HG03280 (cell line): ENCODE measurements around the gene EFR3B.
"Not testable (repeated sequence)": the region's sequence is repeated elsewhere in the genome, so short reads cannot be mapped to it uniquely, and the experiment has no call there.

ENCODE experiments used
- ATAC-seq: cut with Tn5 transposase; IDR thresholded peaks from one replicate; pipeline ENCODE4 v1.9.1; 2021; ENCODE audit warnings: mild to moderate bottlenecking, moderate library complexity; ENCODE audit not compliant: unreplicated experiment

EFR3B gene

DNA sequence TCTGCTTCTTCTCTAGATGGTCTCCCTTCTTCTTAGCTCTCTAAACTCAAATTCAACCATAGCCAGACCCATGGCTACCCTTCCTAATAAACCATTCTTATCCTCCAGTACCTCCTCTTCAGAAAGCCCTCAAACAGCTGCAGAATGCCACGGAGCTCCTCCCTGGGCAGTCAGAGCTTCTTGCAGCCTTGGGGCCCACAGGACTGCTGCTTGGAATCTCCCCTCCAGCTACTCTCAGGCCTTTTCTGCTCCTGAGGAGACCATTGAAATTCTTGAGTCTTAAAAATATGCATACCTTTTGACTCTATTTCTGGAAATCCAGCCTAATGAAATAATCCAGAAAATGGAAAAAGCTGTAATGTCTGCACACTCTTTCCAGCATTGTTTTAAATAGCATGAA, 30.7 kb downstream of the EFR3B start:
- no peak for ATAC-seq

DNA sequence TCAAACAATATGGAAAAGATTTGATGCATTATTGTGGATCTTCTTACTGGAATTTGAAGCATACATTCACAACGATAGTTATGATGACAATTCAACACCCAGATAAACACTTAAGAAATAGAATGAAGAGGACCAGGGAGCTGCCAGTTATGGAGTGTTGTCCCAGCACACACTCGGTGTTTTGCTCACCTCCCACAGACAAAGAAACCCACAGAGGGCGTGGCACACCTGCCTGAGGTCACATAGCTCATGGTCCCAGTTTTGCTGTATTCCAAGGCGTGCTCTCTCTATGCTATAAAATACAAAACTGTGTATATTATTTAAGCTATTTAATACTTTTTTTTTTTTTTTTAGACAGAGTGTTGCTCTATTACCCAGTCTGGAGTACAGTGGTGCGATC, 31.1 kb downstream of the EFR3B start:
- no peak for ATAC-seq

DNA sequence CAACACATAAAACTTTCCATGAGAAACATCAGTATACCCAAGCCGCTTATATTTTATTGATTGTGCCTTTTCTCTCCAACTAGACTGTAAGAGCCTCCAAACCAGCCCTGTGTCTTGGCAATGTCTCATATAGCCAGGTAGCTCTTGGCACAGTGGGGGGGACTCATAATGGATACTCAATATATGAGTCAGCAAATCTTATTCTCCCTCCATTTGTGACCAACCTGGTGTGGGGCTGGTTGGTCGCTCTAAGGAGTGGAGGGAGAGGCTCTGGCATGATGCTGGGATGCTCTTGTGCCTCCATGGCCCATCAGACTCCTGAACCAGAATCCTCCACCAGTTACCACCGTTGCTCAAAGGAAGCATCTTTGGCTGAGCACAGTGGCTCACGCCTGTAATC, 32.0 kb downstream of the EFR3B start:
- no peak for ATAC-seq

DNA sequence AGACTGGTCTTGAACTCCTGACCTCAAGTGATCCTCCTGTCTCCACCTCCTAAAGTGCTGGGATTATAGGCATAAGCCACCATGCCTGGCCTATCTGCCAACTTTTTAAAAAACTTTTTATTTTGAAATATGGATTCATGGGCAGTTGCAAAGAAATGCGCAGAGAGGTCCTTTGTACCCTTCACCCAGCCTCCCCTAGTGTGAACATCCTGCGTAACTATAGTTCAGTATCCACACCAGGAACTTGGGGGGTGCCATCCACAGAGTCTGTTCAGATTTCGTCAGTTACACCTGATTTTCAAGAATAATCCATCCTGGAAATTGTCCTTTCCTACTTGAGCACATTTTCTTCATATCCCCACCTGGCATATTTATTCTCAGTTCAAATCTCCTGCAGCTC, 33.0 kb downstream of the EFR3B start:
- ATAC-seq: no peak

DNA sequence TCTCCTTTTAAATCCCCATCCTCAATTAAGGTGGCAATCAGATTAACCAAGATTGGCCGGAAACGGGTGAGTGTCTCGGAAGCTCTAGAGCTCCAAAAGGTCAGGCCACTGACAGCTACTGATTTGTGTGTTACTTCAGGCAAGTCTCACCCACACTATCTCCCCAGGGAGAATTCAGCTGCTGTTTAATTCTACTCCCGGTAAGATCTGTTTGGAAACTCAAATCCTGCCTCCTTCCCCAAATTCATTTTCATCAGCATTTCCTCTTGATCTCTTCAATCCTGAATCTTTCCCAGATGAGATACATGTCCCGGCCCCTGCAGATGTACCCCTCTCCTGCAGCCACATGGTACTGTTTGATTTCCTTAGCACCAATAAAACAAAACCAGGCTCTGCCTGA, 34.9 kb downstream of the EFR3B start:
- ATAC-seq: no peak

DNA sequence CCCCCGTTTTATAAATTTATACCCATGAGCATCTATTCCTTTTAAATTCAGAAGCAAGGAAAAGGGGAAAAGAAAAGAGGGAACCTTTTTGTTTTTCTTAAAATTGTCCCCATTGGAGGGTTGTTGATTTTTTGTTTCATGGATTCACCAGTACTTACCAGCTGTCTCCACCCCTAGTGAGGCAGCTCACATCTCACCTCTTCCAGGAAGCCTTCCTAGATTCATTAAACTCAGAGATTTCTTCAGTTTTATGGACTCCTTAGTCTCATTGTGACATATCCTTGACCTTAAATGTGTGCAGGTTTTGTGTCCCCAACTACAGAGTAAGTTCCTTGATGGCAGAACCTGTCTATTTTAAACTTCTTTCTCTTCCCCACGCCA, 35.9 kb downstream of the EFR3B start:
- ATAC-seq: no peak

DNA sequence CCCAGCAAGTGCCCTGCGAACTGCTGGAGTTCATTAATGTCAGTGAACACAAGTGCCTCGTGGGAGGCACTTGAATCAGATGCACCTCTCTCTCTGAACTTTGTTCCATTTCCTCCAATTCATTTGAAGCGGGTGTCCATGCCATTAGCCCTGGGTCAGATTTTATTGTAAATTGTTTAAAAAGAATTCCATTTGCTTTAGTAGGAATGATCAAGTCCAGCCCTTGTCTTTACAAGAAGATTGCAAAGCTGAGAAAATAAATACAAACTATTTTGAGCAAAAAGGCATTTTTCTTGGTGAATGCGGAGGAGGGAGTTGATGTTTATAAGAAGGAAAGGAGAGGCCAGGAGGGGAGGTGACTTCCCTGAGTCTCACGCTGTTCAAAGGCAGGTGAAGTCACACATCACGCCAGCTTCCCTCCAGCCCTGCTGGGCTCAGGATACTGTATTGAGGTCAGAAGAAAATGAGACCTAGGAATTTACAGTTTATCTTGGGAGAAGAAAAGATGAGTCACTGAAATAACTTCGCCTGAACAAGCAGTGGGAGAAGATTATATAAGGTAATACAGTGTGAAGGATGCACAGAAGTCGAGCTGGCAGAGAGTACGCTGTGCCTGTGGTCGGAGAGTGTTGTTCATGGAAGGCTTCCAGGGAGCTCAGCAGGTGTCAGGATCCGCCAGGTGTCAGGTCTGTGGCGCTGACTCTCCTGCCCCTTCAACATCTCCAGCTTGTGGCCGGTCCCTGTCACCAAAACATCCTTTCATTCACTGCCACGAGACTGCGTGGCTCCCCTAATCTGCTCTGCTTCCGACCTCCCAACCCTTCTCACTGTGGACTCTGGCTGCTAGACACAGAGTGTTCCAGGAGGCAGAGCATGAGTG, 36.5 kb downstream of the EFR3B start:
- no peak for ATAC-seq

DNA sequence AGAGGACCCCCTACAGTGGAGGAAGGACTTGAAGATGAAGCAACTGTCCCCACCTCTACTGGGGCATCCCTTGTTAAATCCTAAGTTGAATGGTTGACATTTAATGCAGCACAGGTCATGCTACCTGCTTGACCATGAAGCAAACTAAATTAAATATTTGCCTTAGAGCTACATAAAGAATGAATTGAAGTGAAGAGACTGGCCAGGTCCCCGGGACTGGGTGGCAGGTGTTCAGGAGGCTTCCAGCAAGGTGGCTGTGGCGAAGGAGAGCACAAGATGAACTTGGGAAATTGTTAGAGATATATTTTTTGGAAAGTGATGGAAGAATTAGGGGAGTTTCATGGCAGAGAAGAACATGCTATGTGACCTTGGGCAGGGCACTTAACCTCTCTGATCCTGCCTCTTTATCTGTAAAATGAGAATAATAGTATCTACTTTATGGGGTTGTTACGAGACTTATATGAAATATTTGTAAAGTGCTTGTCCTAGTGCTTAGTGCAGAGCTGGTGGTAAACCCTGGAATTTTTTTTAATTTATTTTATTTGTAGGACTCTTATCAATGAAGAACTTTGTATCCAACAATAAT, 37.3 kb downstream of the EFR3B start:
- ATAC-seq: no peak

DNA sequence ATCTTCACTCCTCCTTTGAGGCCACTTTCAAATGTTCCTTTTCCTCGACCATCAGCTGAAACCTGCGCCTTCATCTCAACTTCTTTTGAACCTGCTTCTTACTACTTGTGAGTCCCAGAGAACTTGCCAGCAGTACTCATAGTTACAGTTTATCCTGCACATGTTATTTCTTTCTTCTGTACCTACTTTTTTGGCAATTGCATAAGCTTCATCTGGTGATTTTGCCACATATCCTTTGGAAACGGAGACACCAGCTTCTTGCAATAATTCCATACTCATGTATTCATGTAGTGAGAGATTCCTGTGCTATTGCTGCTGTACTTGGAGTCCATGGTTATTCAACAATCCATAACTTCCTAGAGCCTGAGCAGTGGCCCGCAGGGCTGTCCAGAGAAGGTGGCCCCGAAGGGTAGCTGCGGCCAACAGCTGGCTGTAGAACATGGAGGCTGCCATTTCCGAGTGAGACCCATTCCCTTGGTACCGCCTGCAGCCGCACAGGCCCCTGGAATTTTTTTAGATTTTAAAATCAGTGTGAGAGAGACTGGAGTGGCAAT, 39.4 kb downstream of the EFR3B start:
- ATAC-seq: no peak

DNA sequence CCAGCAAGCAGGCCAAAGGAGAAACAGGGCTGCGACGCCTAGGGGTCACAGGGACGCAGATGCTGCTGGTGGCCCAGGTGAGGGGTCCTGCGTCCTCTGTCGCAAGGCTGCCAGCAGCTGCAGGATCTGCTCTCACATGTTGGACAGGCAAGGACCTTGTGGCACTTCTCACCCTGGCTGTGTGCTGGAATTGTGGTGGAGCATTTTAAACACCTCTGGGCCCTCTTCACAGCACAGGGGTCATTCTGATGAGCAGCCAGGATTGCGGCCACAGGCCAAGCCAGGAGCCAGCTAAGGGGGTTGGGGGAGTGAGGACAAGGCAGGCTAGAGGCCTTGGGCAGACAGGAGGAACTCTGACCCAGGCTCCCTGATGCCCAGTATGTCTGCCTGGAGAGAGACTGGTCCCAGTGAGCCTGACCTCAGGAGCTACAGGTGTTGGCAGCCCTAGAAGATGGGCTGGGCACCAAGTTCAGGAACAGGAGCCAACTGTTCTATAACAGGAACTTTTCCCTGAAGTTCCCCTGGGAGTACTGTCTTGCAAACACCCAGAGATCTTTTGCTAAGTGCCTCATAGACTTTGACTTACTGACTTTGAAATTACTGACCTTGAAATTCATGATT, 40.2 kb downstream of the EFR3B start:
- ATAC-seq: no peak

DNA sequence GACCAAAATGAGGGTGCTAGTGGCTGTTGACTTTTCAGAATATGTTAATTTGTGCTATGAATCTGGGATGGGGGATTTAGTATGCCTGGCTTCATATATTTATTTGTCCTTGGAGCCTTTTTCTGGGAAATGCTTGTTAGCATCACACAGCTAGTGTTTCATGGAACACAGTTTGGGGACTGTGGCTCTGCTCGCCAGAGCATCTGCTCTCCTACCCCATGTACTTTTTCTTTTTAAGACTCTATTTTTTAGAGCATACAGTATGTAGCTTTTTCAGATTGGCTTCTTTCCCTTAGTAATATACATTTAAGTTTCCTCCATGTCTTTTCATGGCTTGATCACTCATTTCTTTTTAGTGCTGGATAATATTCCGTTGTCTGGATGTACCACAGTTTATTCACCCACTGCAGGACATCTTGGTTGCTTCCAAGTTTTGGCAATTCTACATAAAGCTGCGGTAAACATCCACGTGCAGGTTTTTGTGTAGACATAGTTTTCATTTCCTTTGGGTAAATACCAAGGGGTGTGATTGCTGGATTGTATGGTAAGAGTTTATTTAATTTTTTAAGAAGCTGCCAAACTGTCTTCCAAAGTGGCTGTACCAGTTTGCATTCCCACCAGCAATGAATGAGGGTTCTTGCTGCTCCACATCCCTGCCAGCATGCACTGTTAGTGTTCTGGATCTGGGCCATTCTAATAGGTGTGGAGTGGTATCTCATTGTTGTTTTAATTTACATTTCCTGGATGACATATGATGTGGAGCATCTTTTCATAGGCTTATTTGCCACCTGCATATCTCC, 44.1 kb downstream of the EFR3B start:
- no peak for ATAC-seq

DNA sequence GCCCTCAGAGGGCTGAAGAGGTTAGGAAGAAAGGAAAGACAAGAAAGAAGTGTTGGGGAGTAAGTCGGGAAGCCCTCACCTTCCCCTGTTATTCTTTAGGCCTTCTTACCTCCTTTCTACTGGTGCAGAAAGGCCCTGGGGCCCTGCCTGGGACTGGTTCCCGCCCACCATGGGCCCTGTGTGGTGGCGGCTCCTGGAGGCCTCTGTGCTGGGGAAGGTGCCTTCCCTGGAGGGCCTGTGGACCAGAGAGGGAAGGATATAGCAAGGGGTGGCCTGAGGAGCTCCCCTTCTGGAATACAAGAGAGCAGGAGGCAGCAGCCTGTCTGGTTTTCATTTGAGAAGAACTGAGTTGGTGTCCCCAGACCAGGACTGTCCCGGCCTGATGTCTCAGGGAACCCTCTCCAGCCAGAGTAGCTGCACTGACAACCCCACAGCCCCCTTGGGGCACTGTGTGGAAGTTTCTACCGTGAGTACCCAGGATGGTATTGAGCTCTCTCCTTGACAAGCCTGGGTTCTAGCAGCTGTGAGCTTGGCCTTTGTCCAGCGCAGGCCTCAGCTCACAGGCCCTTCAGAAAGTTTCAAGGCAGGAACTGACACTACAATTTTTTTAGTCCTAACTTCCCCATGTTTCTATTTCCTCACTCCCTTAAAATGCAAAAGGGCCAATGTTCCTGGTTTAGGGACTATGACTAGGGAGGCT, 47.1 kb downstream of the EFR3B start:
- ATAC-seq: no peak

DNA sequence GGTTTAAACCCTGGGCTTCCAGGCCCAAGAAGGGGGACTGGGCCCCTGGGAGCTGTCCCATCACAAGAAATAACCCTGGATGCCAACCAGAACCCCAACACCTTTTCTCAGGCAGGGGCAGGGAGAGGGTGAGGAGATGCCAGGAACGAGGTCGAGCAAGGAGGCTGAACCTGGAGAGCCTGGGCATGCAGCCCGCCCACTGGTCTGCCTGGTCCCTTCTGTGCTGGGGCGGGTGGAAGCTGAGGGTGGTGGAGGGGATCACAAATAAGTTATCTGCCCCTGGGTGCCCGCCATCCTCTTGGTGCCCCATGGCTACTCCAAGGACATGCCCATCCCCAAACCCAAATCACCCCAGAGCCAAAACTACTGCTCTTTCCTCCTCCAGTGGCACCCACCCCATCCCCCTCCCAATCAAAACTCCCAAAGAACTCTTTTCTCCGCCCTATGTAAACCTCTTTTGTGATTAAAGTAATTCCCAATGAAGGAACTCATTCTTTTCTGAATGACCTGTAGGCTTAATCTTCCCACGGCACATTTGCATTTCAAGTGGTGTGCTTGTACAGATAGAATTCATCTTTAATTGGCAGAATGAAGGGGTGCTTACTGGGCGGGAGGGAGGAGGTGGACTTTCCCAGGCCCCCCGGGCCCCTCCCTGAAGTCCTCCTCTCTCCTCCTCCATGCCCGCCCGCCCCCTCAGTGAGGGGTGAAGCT, 47.9 kb downstream of the EFR3B start:
- ATAC-seq: no peak

DNA sequence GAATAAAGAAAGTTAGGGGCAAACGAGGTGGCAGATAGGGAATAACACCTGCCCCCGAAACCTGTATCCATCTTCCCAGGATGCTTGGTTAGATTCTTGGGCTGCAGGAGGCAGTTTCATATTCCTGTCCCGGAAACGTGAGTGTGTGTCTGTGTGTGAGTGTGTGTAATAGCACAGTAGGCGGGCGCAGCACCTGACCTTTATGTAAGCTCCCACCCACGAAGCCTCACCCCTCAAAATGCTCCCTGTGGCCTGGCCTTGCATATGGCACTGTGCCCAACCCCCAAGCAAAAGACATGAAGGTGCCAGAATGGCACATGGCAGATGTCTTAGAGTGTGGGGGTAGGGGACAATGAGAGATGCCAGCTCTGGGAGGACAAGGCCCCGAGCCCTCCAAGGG, 48.9 kb downstream of the EFR3B start:
- ATAC-seq: no peak

DNA sequence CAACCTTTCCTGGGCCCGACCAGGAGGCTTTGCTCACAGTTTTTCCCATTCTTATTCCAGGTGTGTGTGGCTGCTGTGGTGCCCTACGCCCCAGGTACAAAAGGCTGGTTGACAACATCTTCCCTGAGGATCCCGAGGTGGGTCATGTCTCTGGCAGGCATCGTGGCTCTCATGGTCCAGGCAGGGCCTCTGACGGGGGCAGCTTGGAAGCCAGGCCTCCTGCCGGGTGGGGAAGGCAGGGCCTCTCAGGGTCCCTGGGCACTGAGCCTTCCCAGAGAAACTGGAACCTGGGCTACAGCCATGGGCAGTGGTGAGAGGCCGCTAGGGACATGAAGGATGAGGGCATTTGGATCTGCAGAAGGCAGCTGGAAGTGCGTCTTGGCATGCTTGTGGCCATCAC, 49.4 kb downstream of the EFR3B start:
- ATAC-seq: no peak

DNA sequence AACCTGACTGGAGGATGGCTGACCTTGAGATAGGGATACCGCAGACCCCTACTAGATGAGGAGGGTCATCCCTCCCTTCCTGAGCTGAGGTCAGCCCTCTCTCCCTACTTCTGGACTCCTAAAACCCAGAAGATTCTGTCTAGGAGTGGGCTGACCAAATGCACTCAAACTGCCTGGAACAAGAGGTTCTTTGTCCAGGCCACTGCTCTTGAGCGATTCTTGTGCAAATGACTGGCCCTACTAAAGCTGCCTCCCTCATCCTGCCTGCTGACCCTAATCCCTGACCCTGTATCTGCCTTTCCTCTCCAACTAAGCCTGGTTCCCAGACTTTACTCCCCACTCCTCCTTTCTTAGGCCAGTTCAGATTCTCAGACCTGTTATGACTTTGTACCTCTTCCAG, 56.2 kb downstream of the EFR3B start:
- no peak for ATAC-seq

DNA sequence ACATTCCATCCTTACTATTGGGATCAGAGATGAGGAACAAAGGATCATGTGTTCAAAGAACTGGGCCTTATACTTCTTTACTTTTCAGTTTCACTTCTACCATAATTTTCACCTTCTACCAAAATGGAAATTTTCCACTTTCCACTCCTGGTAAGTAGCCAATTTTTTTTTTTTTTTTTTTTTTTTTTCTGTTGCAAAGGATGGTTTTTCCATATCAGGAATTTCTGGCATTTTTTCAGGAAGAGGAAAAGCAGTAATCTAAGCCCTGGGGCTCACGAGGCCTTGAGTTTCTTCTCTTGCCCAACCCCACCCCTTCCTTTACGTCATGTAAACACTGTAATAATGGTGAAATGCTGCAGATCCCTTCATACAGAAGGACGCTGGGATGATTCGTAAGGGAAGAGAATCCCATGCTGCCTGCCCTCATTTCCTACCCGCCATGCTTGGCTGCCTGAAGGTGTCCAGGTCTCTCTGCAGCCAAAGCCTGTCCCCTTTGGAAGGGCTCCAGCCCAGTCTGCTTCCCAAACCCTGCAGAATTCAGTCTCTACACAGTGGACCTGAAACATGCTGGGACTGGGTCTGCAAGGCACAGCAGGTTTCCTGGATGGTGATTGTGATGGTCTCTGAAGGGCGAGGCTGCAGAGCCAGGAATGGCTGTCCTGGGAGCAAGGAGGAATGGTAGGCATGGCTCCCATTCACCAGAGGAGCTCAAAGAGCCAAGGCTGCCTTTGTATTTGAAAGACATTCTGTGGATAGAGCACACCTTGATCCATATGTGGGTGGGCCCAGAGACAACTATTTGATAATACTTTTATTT, 57.0 kb downstream of the EFR3B start:
- ATAC-seq: no peak

DNA sequence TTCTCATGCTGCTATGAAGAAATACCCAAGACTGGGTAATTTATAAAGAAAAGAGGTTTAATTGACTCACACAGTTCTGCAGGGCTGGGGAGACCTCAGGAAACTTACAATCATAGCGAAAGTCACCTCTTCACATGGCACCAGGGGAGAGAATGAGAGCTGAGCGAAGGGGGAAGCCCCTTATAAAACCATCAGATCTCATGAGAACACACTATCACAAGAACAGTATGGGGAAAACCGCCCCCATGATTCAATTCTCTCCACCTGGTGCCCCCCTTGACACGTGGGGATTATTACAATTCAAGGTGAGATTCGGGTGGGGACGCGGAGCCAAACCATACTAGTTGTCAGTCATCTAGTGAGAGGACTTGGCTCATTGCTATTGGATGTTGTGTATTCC, 60.5 kb downstream of the EFR3B start:
- ATAC-seq: not testable (repeated sequence)

DNA sequence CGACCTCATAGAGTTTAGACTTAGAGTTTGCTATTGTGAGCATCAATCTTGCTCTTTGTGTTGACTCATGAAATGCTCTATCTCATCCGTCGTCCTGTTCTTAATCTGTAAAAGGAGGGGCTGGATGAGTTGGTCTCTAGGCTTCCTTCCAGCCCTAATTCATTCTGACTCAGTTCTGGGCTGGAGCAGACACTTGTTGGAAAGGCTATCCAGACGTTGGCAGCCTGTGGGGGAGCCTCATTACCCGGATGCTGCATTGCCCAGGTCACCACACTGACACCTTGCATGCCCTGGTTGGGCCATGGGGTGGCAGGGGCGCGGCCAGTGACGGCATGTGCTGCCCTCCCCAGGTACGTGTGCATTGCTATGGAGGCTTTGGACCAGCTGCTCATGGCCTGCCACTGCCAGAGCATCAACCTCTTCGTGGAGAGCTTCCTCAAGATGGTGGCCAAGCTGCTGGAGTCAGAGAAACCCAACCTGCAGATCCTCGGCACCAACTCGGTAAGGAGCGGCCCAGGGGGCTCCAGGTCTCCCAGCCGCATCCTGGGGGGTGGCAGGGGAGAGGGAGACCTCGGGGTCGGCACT, 61.5 kb downstream of the EFR3B start:
- ATAC-seq: no peak
